ENCODE measurements around the gene SMOC1. TPM values are rescaled to one million over a fixed set of nuclear protein-coding genes. Genes with fewer than 3 reads are reported as not detected.

The SMOC1 gene
- total RNA-seq, 1 donor from 2014 or later = 0.90 TPM

DNA sequence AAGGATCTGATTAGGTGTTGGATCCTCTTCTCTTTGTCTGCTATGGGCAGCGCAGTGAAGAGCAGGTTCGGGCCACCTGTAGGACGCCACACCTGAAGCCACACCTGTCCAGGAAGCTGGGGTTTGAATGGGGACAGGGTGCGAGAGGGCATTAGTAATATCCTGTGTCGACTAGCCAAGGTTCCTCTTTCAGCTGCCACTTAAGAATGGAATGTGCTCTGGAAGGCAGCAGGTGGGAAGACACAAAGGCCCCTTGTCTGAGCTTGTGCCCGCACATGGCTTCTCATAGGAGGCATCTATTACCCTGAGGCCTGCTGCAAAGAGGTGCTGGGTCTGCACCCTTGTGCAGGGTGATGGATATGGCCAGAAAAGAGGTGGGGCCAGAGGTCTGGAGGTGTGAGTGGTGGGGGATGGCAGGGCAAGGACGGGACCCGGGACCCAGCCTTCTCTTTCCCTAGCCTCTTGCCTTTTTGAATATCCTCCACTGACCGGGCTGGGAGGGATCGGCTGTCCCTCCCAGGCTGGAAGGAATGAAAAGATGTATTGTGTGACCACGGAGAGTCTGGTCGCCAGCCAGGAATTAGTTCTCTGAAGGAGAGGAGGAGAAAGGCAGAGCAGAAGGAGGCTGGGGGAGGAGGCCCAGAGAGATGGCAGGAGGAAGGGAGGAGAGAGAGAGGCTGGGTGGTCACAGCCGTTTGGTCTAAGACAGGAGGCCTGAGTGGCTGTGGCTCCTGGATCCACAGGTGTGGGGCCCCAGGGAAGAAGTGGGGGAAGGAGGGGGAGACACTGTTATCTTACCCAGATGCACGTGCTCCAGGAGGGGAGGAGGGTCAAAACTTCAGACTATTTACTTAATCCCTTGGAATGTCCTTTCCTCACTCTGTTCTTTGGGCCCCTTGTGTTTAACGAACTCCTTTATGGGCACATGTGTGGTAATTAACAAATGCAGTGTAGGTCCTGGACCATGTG lies 101.5 kb downstream of the SMOC1 start:
- no peak for DNase-seq (ENCODE audit: low read depth in 2 of 2)

DNA sequence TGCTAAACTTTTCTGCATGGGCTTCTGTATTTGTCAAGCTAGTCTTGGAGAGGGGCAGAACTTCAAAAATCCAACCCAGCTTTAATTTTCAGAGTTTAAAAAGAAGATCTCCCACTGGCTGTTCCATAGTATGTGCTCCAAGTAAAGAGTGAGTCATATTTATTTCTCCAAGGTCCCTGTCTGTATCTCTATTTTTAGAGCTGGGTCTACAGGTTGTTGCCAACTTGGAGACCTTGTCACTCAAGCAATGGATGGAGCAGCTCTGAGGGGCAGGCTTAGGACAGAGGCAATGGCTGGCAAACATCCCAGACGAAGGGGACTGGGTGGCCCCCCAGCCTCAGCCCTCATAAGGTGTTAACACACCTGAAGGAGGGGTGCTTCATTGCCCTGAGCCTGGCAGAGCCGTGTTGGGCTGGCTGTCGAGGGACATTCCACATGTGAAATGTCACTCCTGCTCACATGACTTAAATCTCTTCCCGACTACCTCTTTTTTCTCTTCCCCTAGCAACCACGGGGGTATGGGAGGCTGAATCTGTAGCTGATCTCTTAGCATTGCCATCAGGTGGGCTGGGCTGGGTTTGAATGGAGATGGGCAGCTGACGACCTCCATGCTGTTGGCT lies 103.1 kb downstream of the SMOC1 start:
- DNase-seq (ENCODE audit: low read depth in 2 of 2) = no peak

DNA sequence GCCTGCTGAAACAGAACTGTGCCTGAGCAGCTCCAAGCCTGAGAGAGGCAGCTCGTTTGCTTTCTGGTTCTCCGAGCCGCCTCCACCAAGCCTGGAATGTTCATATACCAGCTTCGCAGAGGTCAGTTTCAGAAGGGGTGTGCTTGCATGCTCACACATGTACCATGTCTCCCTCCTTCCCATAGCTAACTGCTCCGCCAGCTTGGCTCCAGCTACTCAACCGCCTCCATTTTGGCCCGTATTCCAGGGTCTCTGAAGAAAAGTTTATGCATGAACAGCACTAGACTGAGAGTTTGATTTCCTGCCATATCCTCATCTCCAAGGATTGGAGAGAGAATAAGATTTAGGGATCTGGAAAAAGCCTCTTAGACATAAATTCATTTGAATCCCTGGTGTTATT lies 103.7 kb downstream of the SMOC1 start:
- no peak for DNase-seq (ENCODE audit: low read depth in 2 of 2)

DNA sequence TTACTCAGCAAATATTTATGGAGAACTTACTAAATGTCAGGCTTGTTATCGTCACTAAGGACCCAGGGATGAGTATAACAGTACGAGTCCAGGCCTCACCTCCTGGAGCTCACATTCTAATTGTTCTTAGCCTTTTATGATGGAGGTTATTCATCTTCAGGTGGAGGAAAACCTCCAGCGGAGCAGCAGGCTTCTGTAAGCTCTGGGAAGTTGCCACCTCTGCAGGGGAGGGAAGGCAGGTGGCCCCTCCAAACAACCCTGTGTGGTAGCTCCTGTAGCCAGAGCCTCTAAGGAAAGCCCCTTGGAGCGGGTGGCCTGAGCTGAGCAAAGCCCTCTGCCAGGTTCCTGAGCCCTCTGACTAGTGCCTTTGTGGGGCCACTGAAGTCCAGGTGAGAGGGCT lies 104.1 kb downstream of the SMOC1 start:
- no peak for DNase-seq (ENCODE audit: low read depth in 2 of 2)

DNA sequence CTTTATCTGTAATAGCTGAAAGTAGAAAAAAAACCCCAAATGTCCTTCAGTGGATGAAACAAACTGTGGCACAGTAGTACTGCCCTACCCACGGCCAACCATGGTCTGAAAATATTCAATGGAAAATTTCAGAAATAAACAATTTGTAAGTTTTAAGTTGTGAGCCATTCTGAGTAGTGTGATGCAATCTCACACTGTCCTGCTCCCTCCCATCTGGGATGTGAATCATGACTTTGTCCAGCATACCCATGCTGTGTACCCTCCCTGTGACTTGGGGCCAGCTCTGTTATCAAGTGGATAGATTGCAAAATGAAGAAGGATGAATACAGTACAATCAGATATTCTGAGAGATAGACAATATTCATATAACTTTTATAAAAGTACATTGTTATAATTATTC lies 106.2 kb downstream of the SMOC1 start:
- no peak for DNase-seq (ENCODE audit: low read depth in 2 of 2)

DNA sequence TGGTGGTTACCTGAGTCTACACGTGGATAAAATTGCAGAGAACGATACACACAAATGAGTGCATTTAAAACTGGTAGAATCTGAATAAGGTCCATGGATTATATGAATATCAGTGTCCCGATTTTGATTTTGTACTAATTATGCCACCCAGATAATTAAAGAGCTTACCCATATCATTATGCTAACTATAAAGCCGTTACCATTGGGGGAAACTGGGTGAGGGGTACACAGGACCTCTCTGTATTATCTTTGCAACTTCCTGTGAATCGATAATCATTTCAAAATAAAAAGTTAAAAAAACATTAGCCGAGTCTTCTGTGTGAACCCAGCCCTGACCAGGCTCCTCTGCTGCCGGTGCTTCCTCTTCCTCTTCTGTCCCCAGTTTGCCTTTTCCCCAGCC lies 107.1 kb downstream of the SMOC1 start:
- no peak for DNase-seq (ENCODE audit: low read depth in 2 of 2)

DNA sequence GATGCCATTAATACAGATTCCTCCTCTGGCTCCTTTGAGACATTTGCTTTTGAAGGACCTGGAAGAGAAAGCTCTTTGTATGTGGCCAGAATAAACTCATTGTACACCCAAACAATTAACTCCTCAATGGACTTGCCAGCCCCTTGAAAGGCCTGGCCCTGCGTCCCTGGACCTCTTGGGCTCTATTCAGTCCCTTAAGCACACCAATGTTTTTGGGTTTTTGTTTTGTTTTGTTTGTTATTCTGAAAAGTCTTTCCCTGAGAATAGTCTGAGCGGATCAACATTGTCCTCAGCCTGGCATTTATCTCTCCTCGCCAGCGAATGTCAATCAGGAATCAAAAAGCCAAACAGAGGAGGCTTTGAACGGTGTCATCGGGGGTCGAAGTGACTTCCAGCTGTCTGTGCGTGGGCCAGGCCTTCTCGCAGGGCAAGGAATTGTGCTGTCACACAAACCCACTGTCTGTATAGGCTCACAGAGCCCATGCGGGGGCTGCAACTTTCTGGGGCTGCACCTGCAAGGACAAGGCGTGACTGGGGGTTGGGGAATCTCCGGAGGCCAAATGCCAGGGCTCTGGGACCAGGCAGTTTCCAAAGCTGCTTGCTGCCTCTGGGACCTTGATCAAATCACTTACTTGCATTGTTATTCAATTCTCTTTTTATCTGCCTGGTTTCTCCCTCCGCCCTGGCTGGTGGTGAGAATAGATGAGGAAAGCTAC lies 108.3 kb downstream of the SMOC1 start:
- DNase-seq (ENCODE audit: low read depth in 2 of 2) = no peak

DNA sequence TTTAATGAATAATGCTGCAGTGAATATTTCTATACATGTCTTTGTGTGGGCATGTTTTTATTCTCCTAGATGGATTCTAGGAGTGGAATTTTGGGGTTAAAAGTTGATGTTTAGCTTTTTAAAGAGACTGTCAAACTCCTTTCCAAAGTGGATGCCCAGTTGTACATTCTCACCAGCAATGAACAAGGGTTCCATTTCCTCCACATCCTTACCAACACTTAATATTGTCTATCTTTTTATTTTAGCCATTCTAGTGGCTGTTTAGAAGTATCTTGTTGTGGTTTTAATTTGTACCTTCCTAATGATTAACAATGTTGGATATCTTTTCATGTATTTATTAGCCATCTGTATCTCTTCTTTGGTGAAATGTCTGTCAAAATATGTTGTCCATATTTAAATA lies 109.8 kb downstream of the SMOC1 start:
- no peak for DNase-seq (ENCODE audit: low read depth in 2 of 2)

DNA sequence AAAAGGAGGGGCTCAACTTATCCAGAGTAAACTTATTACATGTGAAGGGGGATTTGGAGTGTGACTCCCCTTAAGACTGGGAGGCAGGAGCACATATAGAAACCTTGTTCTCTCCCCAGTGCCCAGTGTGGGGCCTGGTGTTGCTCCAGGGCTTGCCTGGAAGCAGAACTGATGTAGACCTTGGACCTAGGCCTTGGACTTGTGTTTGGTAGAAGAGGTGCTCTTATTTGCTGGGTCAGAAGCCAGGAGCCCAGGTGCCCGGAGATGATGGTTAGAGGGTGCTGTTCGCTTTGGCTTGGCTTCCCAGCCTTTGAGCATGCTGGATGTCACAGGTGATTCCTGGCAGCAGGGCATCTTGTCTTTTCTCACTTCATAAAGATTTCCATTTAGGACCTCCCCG lies 110.4 kb downstream of the SMOC1 start:
- DNase-seq (ENCODE audit: low read depth in 2 of 2) = no peak

DNA sequence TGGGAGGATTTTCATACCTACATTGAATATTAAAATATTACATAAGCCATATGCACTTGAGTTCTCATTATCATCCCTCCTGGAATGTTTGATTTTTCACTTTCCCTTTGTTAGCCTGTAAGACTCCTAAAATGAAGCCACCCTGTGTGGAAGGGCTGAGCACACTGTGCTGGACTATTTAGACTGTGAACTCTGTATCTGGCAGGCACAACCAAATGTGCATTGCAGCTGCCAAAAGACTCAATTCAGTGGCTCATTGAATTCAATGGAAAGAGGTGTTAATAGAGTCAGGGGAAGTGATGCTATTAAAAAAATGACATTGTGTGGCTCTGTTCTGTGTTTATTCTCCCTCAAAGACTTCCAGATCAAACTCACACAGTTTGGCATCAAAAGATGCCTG lies 111.1 kb downstream of the SMOC1 start:
- DNase-seq (ENCODE audit: low read depth in 2 of 2) = no peak

DNA sequence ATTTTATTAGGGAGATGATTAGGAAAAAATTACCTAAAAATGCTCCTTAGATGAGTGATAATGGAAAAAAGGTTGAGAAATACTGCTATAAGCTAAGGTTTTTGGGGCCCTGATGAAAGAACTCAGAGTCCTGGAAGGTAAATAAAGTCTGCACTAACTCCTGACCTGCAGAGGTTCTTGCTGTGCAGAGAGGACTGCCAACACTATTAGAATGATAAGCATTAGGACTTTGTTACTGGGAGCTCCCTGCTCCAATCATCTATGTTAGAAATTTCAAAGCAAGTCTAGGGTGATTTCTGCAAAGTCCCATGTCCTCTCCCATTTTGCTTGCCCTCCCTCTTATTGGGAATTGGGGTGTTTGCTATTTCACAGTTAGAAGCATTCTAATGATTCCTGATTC lies 112.2 kb downstream of the SMOC1 start:
- DNase-seq (ENCODE audit: low read depth in 2 of 2) = no peak

DNA sequence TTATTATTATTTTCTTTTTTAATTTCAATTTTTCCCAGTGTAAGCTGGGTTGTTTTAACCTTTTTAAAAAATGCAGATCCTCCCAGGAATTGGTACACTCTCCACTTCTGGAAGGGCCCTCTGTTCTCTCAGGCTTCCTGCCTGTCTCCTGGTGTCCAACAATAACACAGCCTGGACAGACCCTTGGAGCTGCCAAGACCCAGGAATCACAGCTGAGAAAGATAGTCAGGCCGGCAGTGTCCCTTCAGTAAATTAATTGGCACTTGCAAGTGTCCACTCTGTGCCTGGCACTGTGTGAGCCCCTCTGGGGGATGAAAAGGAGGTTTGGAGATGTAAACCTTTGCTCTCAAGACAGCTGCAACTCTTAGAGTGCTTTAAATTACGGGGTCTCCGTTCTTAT lies 113.3 kb downstream of the SMOC1 start:
- no peak for DNase-seq (ENCODE audit: low read depth in 2 of 2)

DNA sequence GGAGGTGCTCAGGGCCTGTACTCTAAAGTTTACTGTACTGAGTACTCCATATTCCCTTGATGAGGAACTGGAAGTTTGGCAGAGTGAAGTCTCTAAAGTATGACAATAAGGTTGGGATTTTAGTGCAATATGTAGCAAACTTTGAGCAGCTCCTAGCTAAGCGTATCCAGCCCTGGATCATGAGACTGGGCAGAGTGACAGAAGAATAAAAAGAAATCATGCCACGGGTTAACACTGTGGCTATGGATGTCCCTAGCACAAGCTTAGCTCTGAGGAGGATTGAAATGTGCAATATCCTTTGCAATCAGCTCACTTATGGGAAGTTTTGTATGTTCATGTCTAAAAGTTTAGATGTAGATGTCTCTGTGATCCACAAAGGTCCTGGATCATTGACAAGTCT lies 114.1 kb downstream of the SMOC1 start:
- no peak for DNase-seq (ENCODE audit: low read depth in 2 of 2)

DNA sequence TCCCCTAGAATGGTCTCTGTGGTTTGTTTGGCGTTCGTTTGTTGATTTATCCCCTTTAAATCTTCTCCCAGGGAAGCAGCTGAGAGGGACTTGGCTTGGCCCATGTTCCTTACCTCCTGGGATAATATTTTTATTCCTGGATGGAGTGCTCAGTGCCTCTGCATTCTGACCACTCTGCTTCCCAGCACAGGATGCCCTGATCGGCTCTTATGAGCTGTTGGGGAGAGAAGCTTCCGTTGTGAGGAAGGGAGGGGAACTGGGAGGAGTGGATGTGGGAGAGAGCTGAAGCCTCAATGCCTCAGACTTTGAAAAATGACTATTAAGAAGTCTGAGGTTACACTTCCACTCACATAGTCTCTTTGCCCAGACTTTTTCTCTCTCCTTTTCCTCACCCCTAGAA lies 114.8 kb downstream of the SMOC1 start:
- DNase-seq (ENCODE audit: low read depth in 2 of 2) = peak in 1 of 2 donors; percentile 4

DNA sequence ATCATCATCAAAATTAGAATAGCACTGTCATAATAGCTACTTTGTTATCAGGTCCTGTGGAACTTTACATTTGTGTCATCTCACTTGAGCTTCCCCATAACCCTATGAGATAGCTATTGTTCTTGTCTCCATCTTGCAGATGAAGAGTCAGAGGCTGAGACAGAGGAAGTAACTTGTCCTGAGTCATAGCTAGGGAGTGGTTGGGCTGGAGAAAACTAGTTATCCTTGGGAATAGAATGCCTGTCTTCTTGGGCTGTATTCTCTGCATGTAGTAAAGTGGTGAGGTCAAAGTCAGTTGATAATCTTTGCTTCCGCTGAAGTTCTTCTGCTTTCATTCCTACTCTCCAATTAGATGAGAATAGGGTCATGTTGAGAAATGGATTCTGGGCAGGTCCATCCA lies 117.0 kb downstream of the SMOC1 start:
- DNase-seq (ENCODE audit: low read depth in 2 of 2) = peak in 1 of 2 donors; percentile 14

DNA sequence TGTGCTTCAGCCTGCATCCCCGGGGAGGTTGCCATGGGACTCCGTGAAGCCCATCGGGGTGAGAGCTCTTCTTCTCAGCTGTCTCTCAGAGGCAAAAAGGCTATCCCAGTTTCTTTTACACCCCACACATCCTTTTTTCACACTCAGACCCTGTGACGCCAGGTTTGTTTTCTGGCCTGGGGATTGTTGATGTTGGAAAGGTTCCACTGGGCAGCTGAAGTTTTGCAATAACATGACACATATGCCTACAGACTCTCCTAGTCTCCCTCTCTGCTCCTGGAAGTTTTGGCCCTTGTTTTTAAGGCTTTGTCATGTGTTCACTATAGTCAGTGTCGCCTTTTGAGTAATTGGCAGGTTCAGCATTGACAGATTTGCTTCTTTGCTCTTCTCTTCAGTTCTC lies 118.6 kb downstream of the SMOC1 start:
- DNase-seq (ENCODE audit: low read depth in 2 of 2) = peak; percentile 44 to 80

DNA sequence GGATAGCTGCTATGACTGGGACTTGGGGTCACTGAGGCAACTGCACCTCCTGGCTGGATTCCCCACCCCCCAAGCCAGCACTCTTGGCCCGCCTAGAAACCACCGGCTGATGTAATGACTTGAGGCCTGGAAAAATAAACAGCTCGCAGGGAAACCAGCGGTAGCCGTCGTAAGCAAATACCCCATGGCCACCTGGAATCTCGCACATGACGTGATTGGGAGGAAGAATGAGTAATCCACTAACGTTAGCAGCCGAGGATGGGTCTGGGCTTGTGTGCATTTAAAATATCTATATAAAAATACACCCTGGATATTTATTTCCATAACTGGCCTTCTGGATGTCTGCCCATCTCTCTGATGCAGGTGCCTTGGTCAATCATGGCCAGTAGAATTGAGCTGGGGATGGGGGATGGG lies 120.1 kb downstream of the SMOC1 start:
- DNase-seq (ENCODE audit: low read depth in 2 of 2) = peak; percentile 40 to 87

DNA sequence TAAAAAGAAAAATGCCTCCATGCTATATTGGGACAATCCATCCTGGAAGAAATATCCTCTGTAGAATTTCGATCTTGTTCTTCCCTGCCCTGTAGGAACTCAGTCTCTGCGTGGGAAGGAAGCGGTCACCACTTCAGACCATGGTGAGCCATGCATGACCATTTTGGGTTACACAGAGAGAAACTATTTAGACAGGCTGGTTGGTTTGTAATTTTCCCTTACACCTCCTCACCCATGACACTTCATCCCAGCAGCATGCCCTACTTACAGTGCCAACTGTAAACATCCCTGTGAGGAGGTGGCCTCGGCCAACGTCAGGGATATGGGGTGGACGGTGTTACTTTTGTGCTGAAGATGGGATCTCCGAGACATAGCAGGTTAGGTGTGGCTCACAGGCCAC lies 121.4 kb downstream of the SMOC1 start:
- DNase-seq (ENCODE audit: low read depth in 2 of 2) = no peak

DNA sequence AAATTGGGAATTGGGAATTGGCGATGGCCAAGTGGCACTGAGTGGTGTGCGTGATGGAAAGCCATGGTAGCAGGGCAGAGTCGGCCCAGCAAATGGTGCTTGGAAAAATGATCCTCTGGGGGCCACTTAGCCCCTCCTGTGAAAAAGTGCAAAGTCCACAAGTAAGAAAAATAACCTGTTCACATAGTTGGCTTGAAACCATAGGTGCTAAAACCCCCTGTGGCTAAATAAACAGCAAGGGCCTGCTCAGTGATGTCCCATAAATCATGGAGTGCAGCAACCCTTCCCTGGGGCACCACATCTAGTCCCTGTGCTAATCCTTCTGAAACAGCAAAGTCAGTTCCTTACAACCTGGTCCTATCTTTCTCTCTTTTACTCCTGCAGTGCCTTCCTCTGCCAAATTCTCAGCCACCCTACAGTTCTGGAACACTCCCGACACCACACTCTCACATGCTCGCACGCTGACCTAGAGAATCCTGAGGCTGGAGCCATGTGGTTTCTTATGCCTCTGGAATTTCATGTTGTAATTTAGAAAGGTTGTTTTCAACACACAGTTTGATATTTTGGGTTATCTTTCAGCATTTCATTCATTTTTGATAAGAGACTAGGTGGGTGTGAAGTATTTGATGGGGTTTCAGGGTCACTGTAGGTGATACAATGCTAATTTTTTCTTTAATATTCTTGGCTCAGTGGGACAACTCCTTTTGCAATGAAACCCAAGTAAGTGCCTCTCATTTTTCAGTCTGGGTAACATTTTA lies 123.6 kb downstream of the SMOC1 start:
- DNase-seq (ENCODE audit: low read depth in 2 of 2) = no peak

DNA sequence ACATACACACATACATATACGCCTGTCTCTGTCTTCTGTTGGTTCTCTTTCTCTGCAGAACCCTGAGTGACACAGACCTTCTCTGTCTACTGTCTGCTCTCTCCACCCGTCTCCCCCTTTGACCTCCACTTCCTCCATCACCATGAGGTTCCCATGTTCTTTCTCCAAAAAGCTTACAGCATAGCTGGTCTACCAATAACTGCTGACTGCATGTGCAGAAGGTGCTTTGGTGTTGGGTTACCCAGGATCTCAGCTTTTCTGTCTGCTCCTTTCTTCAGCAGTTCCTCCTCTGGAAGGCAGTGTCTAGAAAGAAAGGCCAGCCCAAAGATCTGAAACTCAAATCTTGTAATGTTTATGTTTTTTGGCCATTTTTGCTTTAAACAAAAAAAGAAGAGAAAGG lies 125.6 kb downstream of the SMOC1 start:
- no peak for DNase-seq (ENCODE audit: low read depth in 2 of 2)

DNA sequence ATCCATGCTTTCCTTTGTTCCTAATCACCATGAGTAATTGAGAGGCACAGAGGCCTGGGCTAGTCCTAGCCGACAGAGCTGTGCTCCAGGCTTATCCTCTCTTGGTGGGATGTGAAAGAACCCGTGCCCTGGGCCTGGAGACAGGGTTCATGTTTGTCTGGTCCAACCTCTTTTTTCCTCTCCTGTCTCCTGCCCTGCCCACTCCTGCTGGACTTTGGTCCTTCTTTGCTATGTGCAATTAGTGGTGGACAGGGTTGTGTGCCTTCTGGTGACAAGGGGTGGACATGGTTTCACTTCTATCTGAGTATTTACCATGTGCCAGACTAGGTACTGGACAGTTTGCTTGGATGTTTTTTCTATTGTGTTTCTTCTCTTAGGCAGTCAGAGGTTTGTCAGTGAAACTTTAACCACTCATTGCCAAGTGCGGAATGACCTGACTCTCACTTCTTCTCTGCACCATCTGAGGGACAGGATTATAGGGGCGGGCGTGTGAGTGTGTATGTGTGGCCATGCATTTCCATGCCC lies 126.1 kb downstream of the SMOC1 start:
- DNase-seq (ENCODE audit: low read depth in 2 of 2) = no peak
